Measurements from ENCODE around the gene NUP93.
A peak's percentile ranks its signal among the peaks of the same experiment; 100 is the strongest.

NUP93 gene

DNA sequence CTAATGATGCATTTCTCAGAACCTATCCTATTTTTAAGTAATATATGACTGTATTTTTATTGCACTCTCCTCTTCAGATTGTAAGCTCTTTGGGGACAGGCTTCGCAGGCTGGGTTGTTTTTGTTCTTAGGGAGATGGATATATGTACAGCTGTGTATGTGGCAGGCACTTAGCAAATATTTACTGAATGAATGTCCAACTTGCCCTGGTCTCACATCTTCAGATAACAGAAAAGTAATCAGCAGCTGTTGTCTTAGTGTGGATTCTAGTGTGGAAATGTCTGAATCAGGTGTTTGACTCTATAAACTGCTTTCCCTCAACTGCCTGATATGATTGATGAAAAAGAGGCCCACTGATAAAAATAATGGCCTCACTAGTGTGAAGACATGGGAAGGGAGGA lies 88.0 kb downstream of the NUP93 start:
- H3K4me3 ChIP-seq (replicated peaks; ENCODE audit: low read depth, low read length) = no peak overlapping the region
- TF ChIP-seq, protein P1, sequence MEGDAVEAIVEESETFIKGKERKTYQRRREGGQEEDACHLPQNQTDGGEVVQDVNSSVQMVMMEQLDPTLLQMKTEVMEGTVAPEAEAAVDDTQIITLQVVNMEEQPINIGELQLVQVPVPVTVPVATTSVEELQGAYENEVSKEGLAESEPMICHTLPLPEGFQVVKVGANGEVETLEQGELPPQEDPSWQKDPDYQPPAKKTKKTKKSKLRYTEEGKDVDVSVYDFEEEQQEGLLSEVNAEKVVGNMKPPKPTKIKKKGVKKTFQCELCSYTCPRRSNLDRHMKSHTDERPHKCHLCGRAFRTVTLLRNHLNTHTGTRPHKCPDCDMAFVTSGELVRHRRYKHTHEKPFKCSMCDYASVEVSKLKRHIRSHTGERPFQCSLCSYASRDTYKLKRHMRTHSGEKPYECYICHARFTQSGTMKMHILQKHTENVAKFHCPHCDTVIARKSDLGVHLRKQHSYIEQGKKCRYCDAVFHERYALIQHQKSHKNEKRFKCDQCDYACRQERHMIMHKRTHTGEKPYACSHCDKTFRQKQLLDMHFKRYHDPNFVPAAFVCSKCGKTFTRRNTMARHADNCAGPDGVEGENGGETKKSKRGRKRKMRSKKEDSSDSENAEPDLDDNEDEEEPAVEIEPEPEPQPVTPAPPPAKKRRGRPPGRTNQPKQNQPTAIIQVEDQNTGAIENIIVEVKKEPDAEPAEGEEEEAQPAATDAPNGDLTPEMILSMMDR (IDR thresholded peaks at IDR 0.05; ENCODE audit: low read length, missing control alignments) = no peak
- no peak for DNase-seq (ENCODE audit: low read depth)

DNA sequence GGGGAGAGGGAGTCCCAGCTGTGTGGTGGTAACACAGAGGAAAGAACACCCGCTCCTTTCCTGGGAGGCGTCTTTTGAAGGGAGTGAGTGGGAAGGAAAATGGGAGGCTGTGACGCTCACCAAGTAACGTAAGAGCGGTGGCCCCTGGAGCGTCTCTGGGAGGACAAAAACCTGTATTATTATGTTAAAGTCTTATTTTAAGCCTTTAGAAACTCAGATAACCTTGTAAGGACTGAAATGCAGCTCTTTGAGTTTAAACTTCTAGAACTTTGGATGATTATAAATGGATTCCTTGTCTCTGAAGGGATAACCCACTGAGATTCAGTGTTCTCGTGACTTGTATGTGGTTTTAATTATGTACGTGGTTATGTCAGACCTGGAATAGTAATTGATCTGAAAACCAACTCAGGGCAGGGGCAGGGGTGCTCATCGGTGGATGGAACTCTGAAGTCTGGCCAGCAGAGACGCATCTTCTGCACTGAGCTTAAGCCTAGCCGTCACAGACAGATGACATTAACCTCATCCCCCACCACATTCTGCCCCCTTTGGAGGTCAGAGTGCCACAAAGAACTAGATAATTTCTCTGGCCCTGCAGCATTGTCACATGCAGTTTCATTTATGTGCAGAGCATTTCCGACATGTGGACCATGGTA lies 93.3 kb downstream of the NUP93 start:
- TF ChIP-seq, protein P1 (IDR thresholded peaks at IDR 0.05; ENCODE audit: low read length, missing control alignments) = no peak
- no peak for DNase-seq (ENCODE audit: low read depth)
- H3K4me3 ChIP-seq (replicated peaks; ENCODE audit: low read depth, low read length) = no peak overlapping the region

DNA sequence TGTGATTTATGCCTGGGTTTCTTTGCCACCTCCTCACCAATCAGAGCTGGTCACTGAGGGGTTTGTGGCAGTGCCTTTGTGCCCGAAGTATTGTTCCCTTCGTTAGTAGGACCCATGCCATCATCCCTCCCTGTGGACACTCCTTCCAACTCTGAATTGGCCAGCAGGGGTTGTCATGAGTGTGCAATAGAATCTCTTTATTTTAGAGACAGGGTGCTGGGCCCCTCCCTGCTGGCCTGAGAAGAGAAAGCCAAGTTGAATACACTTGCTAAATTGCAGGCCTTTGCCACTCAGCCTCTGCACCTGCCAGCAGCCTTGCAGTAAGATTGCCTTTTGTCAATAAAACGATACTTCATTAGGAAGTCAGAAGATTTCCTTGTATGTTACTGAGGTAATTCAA lies 94.4 kb downstream of the NUP93 start:
- no peak overlapping the region for H3K4me3 ChIP-seq (replicated peaks; ENCODE audit: low read depth, low read length)
- TF ChIP-seq, protein P1 (IDR thresholded peaks at IDR 0.05; ENCODE audit: low read length, missing control alignments) = peak; percentile 20
- no peak for DNase-seq (ENCODE audit: low read depth)

DNA sequence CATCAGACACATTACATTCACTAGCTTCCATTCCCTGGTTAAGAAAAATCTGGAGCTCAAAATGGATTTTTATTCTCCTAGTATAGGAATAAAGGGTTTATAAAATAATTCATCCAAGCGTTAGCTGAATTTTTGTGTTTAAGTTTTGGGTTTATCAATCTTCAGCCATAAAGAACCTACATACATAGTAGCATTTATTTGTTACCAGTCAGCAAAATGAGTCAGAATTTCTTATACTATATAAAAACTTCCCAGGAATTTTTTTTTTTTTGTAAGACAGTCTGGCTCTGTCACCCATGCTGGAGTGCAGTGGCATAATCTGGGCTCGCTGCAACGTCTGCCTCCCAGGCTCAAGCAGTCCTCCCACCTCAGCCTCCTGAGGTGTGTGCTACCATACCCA lies 94.9 kb downstream of the NUP93 start:
- TF ChIP-seq, protein P1 (IDR thresholded peaks at IDR 0.05; ENCODE audit: low read length, missing control alignments) = no peak
- H3K4me3 ChIP-seq (replicated peaks; ENCODE audit: low read depth, low read length) = no peak overlapping the region
- no peak for DNase-seq (ENCODE audit: low read depth)

DNA sequence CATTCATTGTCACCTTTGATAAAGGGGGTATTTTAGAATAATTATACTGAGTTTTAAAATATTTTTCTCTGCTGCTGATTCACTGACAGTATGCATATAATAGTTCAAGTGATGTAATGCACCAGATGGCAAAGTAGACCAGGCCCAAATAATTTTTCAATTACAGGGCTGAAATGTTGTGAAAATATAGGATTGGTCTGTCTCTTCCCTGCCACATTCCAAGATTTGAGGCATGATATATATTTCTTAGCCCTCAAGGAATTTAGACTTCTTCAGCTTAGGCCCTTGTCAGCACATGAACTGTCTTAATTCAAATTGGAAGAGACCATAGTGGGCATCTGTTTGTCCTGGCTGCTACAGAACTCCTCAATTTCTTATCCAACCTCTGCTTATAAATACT lies 95.9 kb downstream of the NUP93 start:
- no peak for DNase-seq (ENCODE audit: low read depth)
- H3K4me3 ChIP-seq (replicated peaks; ENCODE audit: low read depth, low read length) = no peak overlapping the region
- TF ChIP-seq, protein P1 (IDR thresholded peaks at IDR 0.05; ENCODE audit: low read length, missing control alignments) = no peak

DNA sequence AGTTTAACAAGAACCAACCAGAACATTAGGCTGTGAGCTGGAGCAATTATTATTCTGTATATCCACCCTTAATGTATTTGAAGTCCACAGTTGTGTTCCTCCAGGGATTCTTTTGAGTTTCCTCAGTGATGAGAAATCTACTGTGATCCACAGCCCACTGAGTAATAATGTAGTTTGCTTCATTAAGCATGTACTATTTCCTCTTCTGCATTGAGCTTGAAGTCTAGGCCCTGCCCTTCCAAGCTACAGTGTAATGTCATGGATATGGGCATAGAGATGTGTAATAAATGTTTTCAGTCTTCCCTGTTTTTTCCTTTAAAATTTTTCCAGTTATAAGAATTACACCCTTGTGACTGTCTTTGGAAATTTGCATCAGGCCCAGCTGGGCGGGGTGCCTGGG lies 98.7 kb downstream of the NUP93 start:
- TF ChIP-seq, protein P1 (IDR thresholded peaks at IDR 0.05; ENCODE audit: low read length, missing control alignments) = no peak
- H3K4me3 ChIP-seq (replicated peaks; ENCODE audit: low read depth, low read length) = no peak overlapping the region
- DNase-seq (ENCODE audit: low read depth) = no peak

DNA sequence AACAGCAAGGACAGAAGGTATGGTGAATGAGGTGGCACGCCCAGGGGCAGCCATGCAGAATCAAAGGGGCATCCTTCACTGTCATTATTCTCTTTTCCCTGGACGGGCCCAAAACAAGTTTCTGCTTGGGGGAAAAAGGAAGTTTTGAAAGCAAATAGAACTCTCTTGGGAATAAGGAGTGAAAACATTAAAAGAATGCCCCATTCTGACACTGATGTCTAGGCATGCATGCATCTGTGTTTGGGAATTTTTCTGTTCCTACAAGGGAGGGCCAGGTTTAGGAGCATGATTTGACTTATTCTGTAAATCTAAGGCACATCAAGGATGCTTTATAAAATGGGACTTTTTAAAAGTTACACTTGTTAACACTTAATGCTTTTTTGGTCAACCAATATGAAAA lies 100.7 kb downstream of the NUP93 start:
- no peak overlapping the region for H3K4me3 ChIP-seq (replicated peaks; ENCODE audit: low read depth, low read length)
- DNase-seq (ENCODE audit: low read depth) = no peak
- TF ChIP-seq, protein P1 (IDR thresholded peaks at IDR 0.05; ENCODE audit: low read length, missing control alignments) = no peak
